ENCODE data around the gene ZDHHC19.

Gene ZDHHC19

GRCh38 chr3:196241704-196242103 lies 30.5 kb upstream of the ZDHHC19 start:
- DNase-seq (ENCODE audit: extremely low read depth, low read depth), result no peak

GRCh38 chr3:196240424-196240823 lies 29.2 kb upstream of the ZDHHC19 start:
- no peak for DNase-seq (ENCODE audit: extremely low read depth, low read depth)
- no peak for TF ChIP-seq CTCF (IDR thresholded peaks at IDR 0.05; ENCODE audit: low read depth, low read length)

More at GRCh38 chr3:196241704-196242103, 30.5 kb upstream of the ZDHHC19 start:
- TF ChIP-seq CTCF (IDR thresholded peaks at IDR 0.05; ENCODE audit: low read depth, low read length), result no peak

GRCh38 chr3:196238612-196239560 lies 27.7 kb upstream of the ZDHHC19 start:
- no peak for DNase-seq (ENCODE audit: extremely low read depth, low read depth)
- TF ChIP-seq CTCF (IDR thresholded peaks at IDR 0.05; ENCODE audit: low read depth, low read length), result no peak

- DNase-seq (ENCODE audit: extremely low read depth, low read depth), result no peak
- TF ChIP-seq CTCF (IDR thresholded peaks at IDR 0.05; ENCODE audit: low read depth, low read length), result no peak
Measured at GRCh38 chr3:196237203-196237602, 26.0 kb upstream of the ZDHHC19 start.

GRCh38 chr3:196236223-196236622 lies 25.0 kb upstream of the ZDHHC19 start:
- TF ChIP-seq CTCF (IDR thresholded peaks at IDR 0.05; ENCODE audit: low read depth, low read length), result no peak
- DNase-seq (ENCODE audit: extremely low read depth, low read depth), result no peak

GRCh38 chr3:196235452-196236122 lies 24.4 kb upstream of the ZDHHC19 start:
- no peak for TF ChIP-seq CTCF (IDR thresholded peaks at IDR 0.05; ENCODE audit: low read depth, low read length)
- DNase-seq (ENCODE audit: extremely low read depth, low read depth), result no peak

GRCh38 chr3:196232882-196233251 lies 21.7 kb upstream of the ZDHHC19 start:
- DNase-seq (ENCODE audit: extremely low read depth, low read depth), result no peak
- no peak for TF ChIP-seq CTCF (IDR thresholded peaks at IDR 0.05; ENCODE audit: low read depth, low read length)

Data from AG09319 (cell line).